A549 treated with dexamethasone at 1 μM for 4 hours (cell line): ENCODE measurements around the gene PCDHGA10. TPM values are rescaled to one million over a fixed set of nuclear protein-coding genes. Genes with fewer than 3 reads are reported as not detected.

ENCODE experiments used
- total RNA-seq: library from RNA; stranded (reverse); fragments of 200-300 nt; extraction: Qiagen RNA extraction; gene quantifications from 5 replicates; pipeline ENCODE4 v1.2.3, GENCODE V29; 2022

The PCDHGA10 gene
- total RNA-seq = 0.02 TPM in 2 of 5 replicates, not detected in the others

GRCh38 chr5:141412854-141413539 lies at the start of gene PCDHGA10:
Gene PCDHGA10 (plus strand): TSS chr5:141412987. CDS start chr5:141413176, 189 bp downstream.

GRCh38 chr5:141363952-141364660 lies 48.7 kb upstream of the PCDHGA10 start, which contains the start of gene PCDHGA5:
Gene PCDHGA5 (plus strand): TSS chr5:141364162. CDS start chr5:141364331, 169 bp downstream.

GRCh38 chr5:141369994-141370848 lies 42.6 kb upstream of the PCDHGA10 start, which contains the start of gene PCDHGB3:
Gene PCDHGB3 (plus strand): TSS chr5:141370242. CDS start chr5:141370395, 153 bp downstream.

GRCh38 chr5:141373673-141374317 lies 39.0 kb upstream of the PCDHGA10 start, which contains the start of gene PCDHGA6:
Gene PCDHGA6 (plus strand): TSS chr5:141373891. CDS start chr5:141374084, 193 bp downstream.

GRCh38 chr5:141382469-141383294 lies 30.1 kb upstream of the PCDHGA10 start, which contains the start of gene PCDHGA7:
Gene PCDHGA7 (plus strand): TSS chr5:141382742. CDS start chr5:141382900, 158 bp downstream.

GRCh38 chr5:141387557-141388311 lies 25.1 kb upstream of the PCDHGA10 start, which contains the start of gene PCDHGB4:
Gene PCDHGB4 (plus strand): TSS chr5:141387698. CDS start chr5:141387885, 187 bp downstream.

GRCh38 chr5:141392429-141393198 lies 20.2 kb upstream of the PCDHGA10 start, which contains the start of gene PCDHGA8:
Gene PCDHGA8 (plus strand): TSS chr5:141392633. CDS start chr5:141392814, 181 bp downstream.

GRCh38 chr5:141397756-141398551 lies 14.8 kb upstream of the PCDHGA10 start, which contains the start of gene PCDHGB5:
Gene PCDHGB5 (plus strand): TSS chr5:141397947. CDS start chr5:141398128, 181 bp downstream.

GRCh38 chr5:141402553-141403243 lies 10.1 kb upstream of the PCDHGA10 start, which contains the start of gene PCDHGA9:
Gene PCDHGA9 (plus strand): TSS chr5:141402778. CDS start chr5:141402953, 175 bp downstream.

GRCh38 chr5:141407790-141408505 lies 4.8 kb upstream of the PCDHGA10 start, which contains the start of gene PCDHGB6:
Gene PCDHGB6 (plus strand): TSS chr5:141408021. CDS start chr5:141408203, 182 bp downstream.

GRCh38 chr5:141417494-141418172 lies 4.8 kb downstream of the PCDHGA10 start, which contains the start of gene PCDHGB7:
Gene PCDHGB7 (plus strand): TSS chr5:141417677. CDS start chr5:141417860, 183 bp downstream.

GRCh38 chr5:141420855-141421488 lies 8.2 kb downstream of the PCDHGA10 start, which contains the start of gene PCDHGA11:
Gene PCDHGA11 (plus strand): TSS chr5:141421051. CDS start chr5:141421228, 177 bp downstream.

GRCh38 chr5:141430332-141431113 lies 17.7 kb downstream of the PCDHGA10 start, which contains the start of gene PCDHGA12:
Gene PCDHGA12 (plus strand): TSS chr5:141430507. CDS start chr5:141430760, 253 bp downstream.

